Keratinocyte (primary cell): ENCODE data around the gene EHBP1.

ENCODE experiments used
- EZH2 ChIP-seq: IDR thresholded peaks from one replicate; pipeline ENCODE4 v1.6.1; 2012; ENCODE audit warnings: inconsistent platforms, mild to moderate bottlenecking, low read length, moderate library complexity
- TF ChIP-seq, protein P1 (sequence below), 3 experiments: IDR thresholded peaks in 1 of 3; conservative IDR thresholded peaks in 1 of 3; optimal IDR thresholded peaks in 1 of 3; 2 replicates in 2 of 3; 3 replicates in 1 of 3; pipeline versions ENCODE3 to v1.5.1; 2011; ENCODE audit warnings: low read length in 3 of 3, mild to moderate bottlenecking in 3 of 3, moderate library complexity in 2 of 3, control low read depth in 1 of 3, inconsistent platforms in 1 of 3; ENCODE audit not compliant: insufficient read depth in 2 of 3; ENCODE audit errors: extremely low read depth in 1 of 3

- TF ChIP-seq, protein P1, sequence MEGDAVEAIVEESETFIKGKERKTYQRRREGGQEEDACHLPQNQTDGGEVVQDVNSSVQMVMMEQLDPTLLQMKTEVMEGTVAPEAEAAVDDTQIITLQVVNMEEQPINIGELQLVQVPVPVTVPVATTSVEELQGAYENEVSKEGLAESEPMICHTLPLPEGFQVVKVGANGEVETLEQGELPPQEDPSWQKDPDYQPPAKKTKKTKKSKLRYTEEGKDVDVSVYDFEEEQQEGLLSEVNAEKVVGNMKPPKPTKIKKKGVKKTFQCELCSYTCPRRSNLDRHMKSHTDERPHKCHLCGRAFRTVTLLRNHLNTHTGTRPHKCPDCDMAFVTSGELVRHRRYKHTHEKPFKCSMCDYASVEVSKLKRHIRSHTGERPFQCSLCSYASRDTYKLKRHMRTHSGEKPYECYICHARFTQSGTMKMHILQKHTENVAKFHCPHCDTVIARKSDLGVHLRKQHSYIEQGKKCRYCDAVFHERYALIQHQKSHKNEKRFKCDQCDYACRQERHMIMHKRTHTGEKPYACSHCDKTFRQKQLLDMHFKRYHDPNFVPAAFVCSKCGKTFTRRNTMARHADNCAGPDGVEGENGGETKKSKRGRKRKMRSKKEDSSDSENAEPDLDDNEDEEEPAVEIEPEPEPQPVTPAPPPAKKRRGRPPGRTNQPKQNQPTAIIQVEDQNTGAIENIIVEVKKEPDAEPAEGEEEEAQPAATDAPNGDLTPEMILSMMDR (optimal IDR thresholded peaks at IDR 0.05 in 1 of 3, IDR thresholded peaks at IDR 0.05 in 1 of 3, conservative IDR thresholded peaks at IDR 0.05 in 1 of 3; ENCODE audit: extremely low read depth in 1 of 3, insufficient read depth in 2 of 3, low read length in 3 of 3): no peak
- TF ChIP-seq EZH2: no peak
These were observed 31.5 kb downstream of the EHBP1 start for GRCh38 chr2:62736899-62737559.
